ENCODE measurements around the gene MS4A10. TPM values are rescaled to one million over a fixed set of nuclear protein-coding genes. Genes with fewer than 3 reads are reported as not detected.

Gene MS4A10
- total and polyA plus RNA-seq, 7 donors = 0.03 TPM; not detected in 6

GRCh38 chr11:60797846-60798630, 12.9 kb downstream of the MS4A10 start:
- WGBS, 3 donors = 79 to 80% (median 80%) methylated on average over 17 of the region's 17 CpGs
- TF ChIP-seq CTCF (IDR thresholded peaks at IDR 0.05) = no peak
- intact Hi-C loops (cut with DNase I) = no loop called here
- H3K27ac ChIP-seq = no peak overlapping the region
- H3K9me3 ChIP-seq = no peaks in the 10 kb centered on the region
- DNase-seq (peak in 1 of 2 donors; percentile 26), ATAC-seq (no peak)
- no peak overlapping the region for H3K4me3 ChIP-seq
- no peaks in the 10 kb centered on the region for H3K36me3 ChIP-seq (ENCODE audit: insufficient read depth in 1 of 2, low read depth in 1 of 2)
- H3K4me1 ChIP-seq = no peaks in the 10 kb centered on the region
- H3K27me3 ChIP-seq (ENCODE audit: insufficient read depth in 3 of 3, low read length in 2 of 3) = peaks cover 0 to 3% (median 0%) of the 10 kb centered on the region in 3 donors

- Histone ChIP-seq H3K4me3 (no peak overlapping the region), H3K9me3 (no peaks in the 10 kb centered on the region), H3K36me3 (ENCODE audit: insufficient read depth in 1 of 2, low read depth in 1 of 2) (no peaks in the 10 kb centered on the region), H3K27me3 (ENCODE audit: insufficient read depth in 3 of 3, low read length in 2 of 3) (peaks cover 0 to 3% (median 0%) of the 10 kb centered on the region in 3 donors), H3K4me1 (no peaks in the 10 kb centered on the region), H3K27ac (no peak overlapping the region)
- intact Hi-C loops (cut with DNase I) = no loop called here
- no peak for ATAC-seq
- DNase-seq = peak in 1 of 2 donors; percentile 23
- TF ChIP-seq CTCF (IDR thresholded peaks at IDR 0.05) = no peak
- 90 to 94% (median 92%) methylated on average over 3 of the region's 3 CpGs for WGBS, 3 donors
Observed at GRCh38 chr11:60798631-60799030, 13.5 kb downstream of the MS4A10 start.

DNA sequence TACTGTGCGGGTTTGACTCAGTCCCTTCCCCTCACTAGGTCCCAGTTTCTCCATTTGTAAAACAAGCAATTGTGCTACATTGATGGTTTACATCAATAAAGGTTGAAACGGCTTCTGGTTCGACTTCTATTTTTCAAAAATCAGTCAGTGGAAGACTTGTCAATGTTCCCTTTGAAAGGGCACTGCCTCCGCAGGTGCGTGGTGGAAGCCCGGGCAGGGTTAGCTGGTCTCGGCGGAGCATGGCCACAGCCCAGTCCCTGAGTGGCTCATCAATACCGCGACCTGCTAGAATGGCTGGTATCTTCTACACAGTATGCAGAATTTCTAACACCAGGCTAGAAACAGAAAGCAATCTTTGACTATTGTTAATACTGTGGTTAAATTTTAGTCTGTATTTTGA, 16.1 kb downstream of the MS4A10 start:
- peaks cover 0 to 3% (median 0%) of the 10 kb centered on the region in 3 donors for H3K27me3 ChIP-seq (ENCODE audit: insufficient read depth in 3 of 3, low read length in 2 of 3)
- H3K4me3 ChIP-seq = no peak overlapping the region
- intact Hi-C loops (cut with DNase I) = no loop called here
- no peaks in the 10 kb centered on the region for H3K9me3 ChIP-seq
- no peaks in the 10 kb centered on the region for H3K36me3 ChIP-seq (ENCODE audit: insufficient read depth in 1 of 2, low read depth in 1 of 2)
- peak in 1 of 2 donors; percentile 6 for DNase-seq
- ATAC-seq = no peak
- WGBS, 3 donors = 89 to 90% (median 90%) methylated on average over 10 of the region's 10 CpGs
- no peaks in the 10 kb centered on the region for H3K4me1 ChIP-seq
- H3K27ac ChIP-seq = no peak overlapping the region
- no peak for TF ChIP-seq CTCF (IDR thresholded peaks at IDR 0.05)

DNA sequence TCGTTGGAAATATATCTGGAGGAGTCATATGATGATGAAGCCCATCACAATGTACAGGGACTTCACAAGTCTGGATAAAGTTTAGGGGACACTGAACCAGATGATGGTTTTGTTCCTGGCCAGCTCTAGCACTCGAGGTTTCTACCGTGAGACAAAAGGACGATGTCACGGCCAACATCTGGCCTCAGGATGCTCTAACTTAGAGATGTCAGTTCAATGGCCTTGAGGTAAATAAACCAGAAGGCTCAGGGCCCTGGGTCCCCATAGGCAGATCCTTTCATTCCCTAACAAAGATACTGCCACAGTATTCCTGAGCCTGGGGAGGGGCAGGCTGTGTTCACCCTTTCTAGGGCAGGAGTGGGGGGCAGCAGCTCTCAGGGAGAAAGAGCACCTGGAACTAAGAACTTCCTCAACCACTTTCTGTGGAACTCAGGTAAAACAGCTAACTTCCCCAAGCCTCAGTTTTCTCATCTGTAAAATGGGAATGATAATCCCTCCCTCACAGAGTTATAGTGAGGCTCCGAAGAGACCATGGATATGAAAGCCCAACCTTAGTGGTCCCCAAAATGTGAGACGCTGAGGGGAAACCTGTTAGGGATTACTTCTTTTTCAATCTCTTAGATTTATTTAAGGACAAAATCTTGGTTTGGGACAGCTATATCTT, 18.3 kb downstream of the MS4A10 start:
- 68 to 72% (median 69%) methylated on average over 7 of the region's 7 CpGs for WGBS, 3 donors
- intact Hi-C loops (cut with DNase I) = no loop called here
- no peak overlapping the region for H3K4me3 ChIP-seq
- no peaks in the 10 kb centered on the region for H3K4me1 ChIP-seq
- H3K27me3 ChIP-seq (ENCODE audit: insufficient read depth in 3 of 3, low read length in 2 of 3) = peaks cover 0 to 3% (median 0%) of the 10 kb centered on the region in 3 donors
- H3K9me3 ChIP-seq = no peaks in the 10 kb centered on the region
- H3K27ac ChIP-seq = no peak overlapping the region
- ATAC-seq (no peak), DNase-seq (peak in 1 of 2 donors; percentile 1)
- H3K36me3 ChIP-seq (ENCODE audit: insufficient read depth in 1 of 2, low read depth in 1 of 2) = no peaks in the 10 kb centered on the region
- TF ChIP-seq CTCF (IDR thresholded peaks at IDR 0.05) = no peak

Data from psoas muscle (tissue), 8 donors.